Measurements from ENCODE around the gene PLPP7.

GRCh38 chr9:131254626-131255025 is 34.9 kb upstream of the PLPP7 start:
- TF ChIP-seq POLR2AphosphoS5 (IDR thresholded peaks at IDR 0.05; ENCODE audit: low read depth, low read length) (no peak), TAF1 (IDR thresholded peaks at IDR 0.05; ENCODE audit: borderline replicate concordance, insufficient read depth, low read length) (no peak)

Data from PFSK-1 (cell line).